HEK293T (cell line): ENCODE results near the gene BCAS1.

Experiments used
- ELF4 ChIP-seq: fragments of 450-650 bp; IDR thresholded peaks from 2 replicates; pipeline ENCODE4 v1.6.1; 2017; ENCODE audit warnings: antibody characterized with exemption
- TARDBP ChIP-seq: fragments of 450-650 bp; IDR thresholded peaks from 2 replicates; pipeline ENCODE4 v1.6.1; 2016

GRCh38 chr20:53960579-53961272 is 109.7 kb downstream of the BCAS1 start:
- TF ChIP-seq TARDBP (no peak), ELF4 (no peak)
